Memory B cell (primary cell): ENCODE measurements around the gene RNPEPL1.

Experiments used
- ATAC-seq: fragments of 150-1000 bp; cut with Tn5 transposase; 2 replicates; pipeline ENCODE4 v1.10.0; 2021; ENCODE audit warnings: low read depth, mild to moderate bottlenecking, moderate library complexity
- DNase-seq, 2 donors: peaks; one replicate each; pipeline ENCODE4 v3.0.0; 2022; ENCODE audit warnings: low spot score in 2 of 2
- H3K27ac Mint-ChIP-seq: one replicate; pipeline ENCODE4 v1.8.0; 2022; ENCODE audit warnings: mild to moderate bottlenecking, moderate library complexity, mixed read lengths
- H3K27me3 Mint-ChIP-seq: one replicate; pipeline ENCODE4 v1.8.0; 2022; ENCODE audit warnings: mixed read lengths
- H3K36me3 Mint-ChIP-seq: one replicate; pipeline ENCODE4 v1.8.0; 2022; ENCODE audit warnings: mild to moderate bottlenecking, mixed read lengths
- H3K4me1 Mint-ChIP-seq: one replicate; pipeline ENCODE4 v1.8.0; 2022; ENCODE audit warnings: mixed read lengths
- H3K4me3 Mint-ChIP-seq: one replicate; pipeline ENCODE4 v1.8.0; 2022; ENCODE audit warnings: mild to moderate bottlenecking, moderate library complexity, mixed read lengths
- H3K9me3 Mint-ChIP-seq: one replicate; pipeline ENCODE4 v1.8.0; 2022; ENCODE audit warnings: mixed read lengths

RNPEPL1 gene

DNA sequence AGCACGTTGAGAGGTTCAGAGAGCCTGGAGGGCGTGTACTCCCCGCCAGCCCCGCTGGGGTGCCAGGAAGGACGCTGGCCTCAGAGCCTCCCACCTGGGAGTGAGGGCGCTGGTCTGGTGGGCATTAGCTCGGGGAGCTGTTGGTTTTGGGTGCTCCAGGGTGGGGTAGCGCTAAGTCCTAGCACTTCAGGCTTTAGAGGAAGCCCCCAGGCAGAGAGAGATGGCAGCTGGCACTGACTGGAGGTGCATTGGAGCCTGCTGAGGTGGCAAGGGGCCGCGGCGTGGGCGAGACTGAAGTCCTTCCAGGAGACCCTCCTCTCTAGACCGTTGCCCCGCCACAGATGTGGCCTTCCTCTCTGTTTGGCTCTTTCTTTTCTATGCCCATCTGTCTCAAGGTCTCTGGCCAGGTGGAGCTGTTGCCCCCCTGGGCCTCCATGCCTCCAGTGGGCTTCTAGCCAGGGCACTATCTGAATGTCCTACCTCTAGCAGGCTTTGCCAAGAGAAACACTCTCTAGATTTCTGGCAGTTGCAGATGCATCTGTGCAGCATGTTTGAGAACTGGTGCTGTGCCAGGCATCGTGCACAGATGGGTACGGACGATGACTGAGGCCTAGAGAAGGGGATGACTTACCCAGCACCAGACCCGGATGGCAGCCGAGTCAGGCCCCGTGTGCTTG lies 24.9 kb downstream of the RNPEPL1 start:
- DNase-seq (no peak), ATAC-seq (no peak)
- no peak overlapping the region for H3K27ac Mint-ChIP-seq
- H3K4me1 Mint-ChIP-seq: peaks cover 7% of the 10 kb centered on the region
- no peaks in the 10 kb centered on the region for H3K36me3 Mint-ChIP-seq
- H3K4me3 Mint-ChIP-seq: no peak overlapping the region
- H3K27me3 Mint-ChIP-seq: no peaks in the 10 kb centered on the region
- no peaks in the 10 kb centered on the region for H3K9me3 Mint-ChIP-seq

- H3K36me3 Mint-ChIP-seq: peaks cover under 1% of the 10 kb centered on the region
- no peak overlapping the region for H3K27ac Mint-ChIP-seq
- no peak for DNase-seq
Measured at GRCh38 chr2:240593703-240594451, 25.6 kb downstream of the RNPEPL1 start.

GRCh38 chr2:240594511-240595380 lies 26.5 kb downstream of the RNPEPL1 start:
- H3K36me3 Mint-ChIP-seq: peaks cover 2% of the 10 kb centered on the region
- ATAC-seq (no peak), DNase-seq (no peak)
- H3K27me3 Mint-ChIP-seq: no peaks in the 10 kb centered on the region
- H3K4me3 Mint-ChIP-seq: no peak overlapping the region
- H3K27ac Mint-ChIP-seq: no peak overlapping the region
- no peaks in the 10 kb centered on the region for H3K4me1 Mint-ChIP-seq
- H3K9me3 Mint-ChIP-seq: no peaks in the 10 kb centered on the region

More at GRCh38 chr2:240593703-240594451, 25.6 kb downstream of the RNPEPL1 start:
- H3K27me3 Mint-ChIP-seq: no peaks in the 10 kb centered on the region
- no peak for ATAC-seq
- H3K4me1 Mint-ChIP-seq: peaks cover under 1% of the 10 kb centered on the region
- H3K4me3 Mint-ChIP-seq: no peak overlapping the region
- H3K9me3 Mint-ChIP-seq: no peaks in the 10 kb centered on the region

- Mint-ChIP-seq H3K4me3 (no peak overlapping the region), H3K9me3 (no peaks in the 10 kb centered on the region), H3K27me3 (no peaks in the 10 kb centered on the region), H3K4me1 (no peaks in the 10 kb centered on the region), H3K36me3 (peaks cover 2% of the 10 kb centered on the region), H3K27ac (no peak overlapping the region)
- no peak for DNase-seq
- ATAC-seq: no peak
Measured at GRCh38 chr2:240595381-240596079, 27.2 kb downstream of the RNPEPL1 start.

DNA sequence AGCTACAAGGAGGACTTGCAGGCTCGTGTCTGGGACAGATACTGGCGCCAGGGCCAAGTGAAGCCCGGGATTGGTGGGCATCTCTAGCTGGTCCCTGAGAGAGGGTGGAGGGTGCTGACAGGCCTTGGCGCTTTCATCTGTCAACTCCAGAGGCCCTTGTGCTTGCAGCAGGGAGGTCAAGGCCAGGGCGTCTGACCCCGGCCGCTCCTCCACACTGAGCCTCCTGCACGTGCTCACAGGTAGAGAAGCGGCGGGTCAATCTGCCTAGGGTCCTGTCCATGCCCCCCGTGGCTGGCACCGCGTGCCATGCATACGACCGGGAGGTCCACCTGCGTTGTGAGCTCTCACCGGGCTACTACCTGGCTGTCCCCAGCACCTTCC lies 27.8 kb downstream of the RNPEPL1 start:
- Mint-ChIP-seq H3K9me3 (no peaks in the 10 kb centered on the region), H3K36me3 (peaks cover 2% of the 10 kb centered on the region), H3K27me3 (no peaks in the 10 kb centered on the region), H3K4me3 (no peak overlapping the region), H3K27ac (no peak overlapping the region), H3K4me1 (no peaks in the 10 kb centered on the region)
- DNase-seq (no peak), ATAC-seq (no peak)

DNA sequence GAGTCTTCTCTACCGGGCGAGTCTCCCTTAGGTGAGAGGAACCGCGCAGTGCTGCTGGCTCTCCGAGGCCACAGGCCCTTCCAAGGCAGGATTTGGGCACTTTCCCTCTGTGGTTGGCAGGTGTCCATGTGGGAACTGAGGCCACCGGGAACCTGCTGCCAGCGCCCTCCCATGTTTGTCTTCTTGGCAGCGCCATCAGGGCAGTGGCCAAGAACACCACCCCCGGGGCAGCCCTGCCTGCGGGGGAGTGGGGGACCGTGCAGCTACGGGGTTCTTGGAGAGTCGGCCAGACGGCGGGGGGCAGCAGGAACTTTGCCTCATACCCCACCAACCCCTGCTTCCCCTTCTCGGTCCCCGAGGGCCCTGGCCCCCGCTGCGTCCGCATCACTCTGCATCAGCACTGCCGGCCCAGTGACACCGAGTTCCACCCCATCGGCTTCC lies 28.2 kb downstream of the RNPEPL1 start:
- ATAC-seq (no peak), DNase-seq (no peak)
- Mint-ChIP-seq H3K4me3 (no peak overlapping the region), H3K27ac (no peak overlapping the region), H3K36me3 (peaks cover 2% of the 10 kb centered on the region), H3K9me3 (no peaks in the 10 kb centered on the region), H3K27me3 (no peaks in the 10 kb centered on the region), H3K4me1 (no peaks in the 10 kb centered on the region)

- DNase-seq (no peak), ATAC-seq (no peak)
- no peaks in the 10 kb centered on the region for H3K9me3 Mint-ChIP-seq
- H3K4me1 Mint-ChIP-seq: no peaks in the 10 kb centered on the region
- no peak overlapping the region for H3K4me3 Mint-ChIP-seq
- H3K27ac Mint-ChIP-seq: no peak overlapping the region
- peaks cover 5% of the 10 kb centered on the region for H3K36me3 Mint-ChIP-seq
- H3K27me3 Mint-ChIP-seq: no peaks in the 10 kb centered on the region
Measured at GRCh38 chr2:240597054-240597418, 28.8 kb downstream of the RNPEPL1 start.

DNA sequence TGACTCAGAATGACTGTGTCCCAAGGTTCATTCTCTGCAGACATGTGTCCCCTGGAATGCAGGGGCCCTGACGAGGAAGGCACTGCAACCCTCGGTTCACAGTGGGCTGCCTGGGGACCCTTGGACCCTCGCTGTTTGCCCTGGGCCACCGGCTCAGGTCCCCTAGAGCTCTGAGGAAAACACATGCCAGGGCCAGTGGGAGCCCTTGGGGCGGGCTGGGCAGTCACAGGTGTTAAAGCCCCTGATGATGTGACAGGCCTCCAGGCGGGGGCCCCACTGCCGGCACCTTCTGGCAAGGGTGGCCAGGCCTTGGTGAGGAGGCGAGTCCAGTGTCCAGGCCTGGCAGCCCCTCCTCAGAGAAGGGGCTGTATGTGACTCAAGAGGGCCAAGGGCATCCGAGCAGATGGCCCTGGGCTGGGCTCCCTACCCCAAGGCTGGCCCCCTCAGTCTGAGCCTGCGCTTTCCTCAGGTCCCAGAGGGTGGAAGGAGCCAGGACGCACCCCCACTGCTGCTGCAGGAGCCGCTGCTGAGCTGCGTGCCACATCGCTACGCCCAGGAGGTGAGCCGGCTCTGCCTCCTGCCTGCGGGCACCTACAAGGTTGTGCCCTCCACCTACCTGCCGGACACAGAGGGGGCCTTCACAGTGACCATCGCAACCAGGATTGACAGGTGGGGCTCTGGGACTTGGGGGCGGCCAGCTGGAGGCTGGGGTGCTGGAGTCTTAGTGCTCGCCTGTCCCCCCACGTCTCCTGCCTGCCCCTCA lies 29.3 kb downstream of the RNPEPL1 start:
- Mint-ChIP-seq H3K4me1 (no peaks in the 10 kb centered on the region), H3K4me3 (no peak overlapping the region), H3K27ac (no peak overlapping the region), H3K36me3 (peaks cover 5% of the 10 kb centered on the region), H3K27me3 (no peaks in the 10 kb centered on the region), H3K9me3 (no peaks in the 10 kb centered on the region)
- no peak for ATAC-seq
- no peak for DNase-seq

DNA sequence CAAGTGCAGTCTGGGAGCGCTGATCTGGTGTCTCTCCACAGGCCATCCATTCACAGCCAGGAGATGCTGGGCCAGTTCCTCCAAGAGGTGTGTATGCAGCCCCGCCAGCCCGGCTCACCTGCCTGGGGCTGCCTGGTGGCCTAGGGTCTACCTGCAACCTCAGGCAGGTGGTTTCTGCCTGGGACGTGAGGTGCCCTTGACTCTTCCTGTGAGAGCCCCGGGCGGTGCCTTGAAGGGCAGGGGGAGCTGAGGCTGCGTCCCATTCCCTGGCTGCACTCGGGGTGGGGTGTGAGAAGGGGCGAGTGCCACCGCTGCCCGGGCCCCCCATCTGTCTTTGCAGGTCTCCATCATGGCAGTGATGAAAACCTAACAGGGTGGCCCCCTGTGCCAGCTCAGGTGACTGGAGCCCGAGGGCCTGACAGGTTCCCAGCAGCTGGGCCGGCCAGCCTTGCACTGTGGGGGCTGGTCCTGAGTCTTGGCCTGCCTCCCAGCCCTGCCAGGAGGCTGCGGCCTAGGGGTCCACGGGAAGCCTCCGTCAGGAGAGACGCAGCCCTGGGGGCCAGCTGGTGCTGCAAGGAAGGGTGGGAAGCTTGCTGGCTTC lies 30.1 kb downstream of the RNPEPL1 start:
- ATAC-seq: no peak
- no peak for DNase-seq
- Mint-ChIP-seq H3K36me3 (peaks cover 7% of the 10 kb centered on the region), H3K4me3 (no peak overlapping the region), H3K4me1 (no peaks in the 10 kb centered on the region), H3K27ac (no peak overlapping the region), H3K27me3 (no peaks in the 10 kb centered on the region), H3K9me3 (no peaks in the 10 kb centered on the region)

- Mint-ChIP-seq H3K27me3 (no peaks in the 10 kb centered on the region), H3K27ac (no peak overlapping the region)
- no peak for ATAC-seq
Measured at GRCh38 chr2:240599141-240599583, 30.9 kb downstream of the RNPEPL1 start.

GRCh38 chr2:240600451-240600961 lies 32.2 kb downstream of the RNPEPL1 start:
- DNase-seq (no peak), ATAC-seq (no peak)
- H3K27me3 Mint-ChIP-seq: no peaks in the 10 kb centered on the region
- peaks cover 8% of the 10 kb centered on the region for H3K36me3 Mint-ChIP-seq
- no peaks in the 10 kb centered on the region for H3K9me3 Mint-ChIP-seq
- no peak overlapping the region for H3K27ac Mint-ChIP-seq
- no peaks in the 10 kb centered on the region for H3K4me1 Mint-ChIP-seq
- no peak overlapping the region for H3K4me3 Mint-ChIP-seq

More at GRCh38 chr2:240599141-240599583, 30.9 kb downstream of the RNPEPL1 start:
- Mint-ChIP-seq H3K36me3 (peaks cover 8% of the 10 kb centered on the region), H3K9me3 (no peaks in the 10 kb centered on the region), H3K4me3 (no peak overlapping the region), H3K4me1 (no peaks in the 10 kb centered on the region)
- DNase-seq: no peak

GRCh38 chr2:240601061-240601830 lies 33.0 kb downstream of the RNPEPL1 start:
- H3K4me1 Mint-ChIP-seq: no peaks in the 10 kb centered on the region
- H3K27me3 Mint-ChIP-seq: no peaks in the 10 kb centered on the region
- H3K4me3 Mint-ChIP-seq: no peak overlapping the region
- ATAC-seq: no peak
- DNase-seq: no peak
- H3K27ac Mint-ChIP-seq: no peak overlapping the region
- no peaks in the 10 kb centered on the region for H3K9me3 Mint-ChIP-seq
- peaks cover 8% of the 10 kb centered on the region for H3K36me3 Mint-ChIP-seq
